GM10847 (cell line): ENCODE measurements around the gene HVCN1.

Source experiments
- POLR2A ChIP-seq: IDR thresholded peaks from 2 replicates; pipeline ENCODE4 v1.6.1; 2011; ENCODE audit not compliant: insufficient read length; ENCODE audit errors: extremely low read depth

The HVCN1 gene

DNA sequence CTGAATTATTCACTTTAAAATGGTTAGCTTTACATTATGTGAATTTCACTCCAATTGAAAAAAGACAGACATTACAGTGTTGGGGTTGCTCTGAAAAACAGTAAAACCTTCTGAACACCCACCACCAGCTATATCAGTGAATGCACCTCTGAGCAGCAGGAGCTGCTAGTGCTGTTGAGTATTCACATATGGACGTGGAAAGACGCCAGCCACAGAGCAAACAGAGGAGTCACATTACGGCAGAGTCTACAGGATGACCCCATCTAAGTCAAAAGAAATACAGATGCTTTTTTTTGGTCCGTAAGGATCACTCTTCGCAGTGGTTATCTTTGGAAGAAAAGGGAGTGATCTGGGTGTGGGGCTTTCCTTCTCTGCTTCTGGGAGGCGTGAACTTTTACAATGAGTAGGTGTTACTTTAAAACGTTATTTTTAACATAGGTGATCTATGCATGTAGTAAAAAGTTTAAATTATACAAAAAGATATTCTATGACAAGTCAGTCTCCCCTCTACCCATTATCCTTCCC lies 4.5 kb downstream of the HVCN1 start:
- no peak for TF ChIP-seq POLR2A

DNA sequence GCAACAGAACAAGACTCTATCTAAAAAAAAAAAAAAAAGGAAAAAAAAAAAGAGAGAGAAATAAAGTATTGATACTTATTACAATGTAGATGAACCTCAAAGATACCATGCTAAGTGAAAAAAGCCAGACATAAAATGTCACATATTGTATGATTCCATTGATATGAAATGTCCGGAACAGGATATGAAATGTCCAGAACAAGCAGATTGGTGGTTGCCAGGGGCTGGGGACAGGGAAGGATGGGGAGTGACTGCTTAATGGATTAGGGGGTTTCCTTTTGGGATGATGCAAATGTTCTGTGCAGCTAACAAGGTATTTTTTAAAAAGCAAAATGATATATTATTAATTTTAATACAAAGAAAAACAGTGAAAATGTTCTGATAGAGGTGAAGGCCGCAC lies 5.0 kb downstream of the HVCN1 start:
- TF ChIP-seq POLR2A = no peak

GRCh38 chr12:110680032-110680431 lies 8.9 kb downstream of the HVCN1 start:
- no peak for TF ChIP-seq POLR2A

GRCh38 chr12:110679201-110679600 lies 9.7 kb downstream of the HVCN1 start:
- TF ChIP-seq POLR2A = no peak

- no peak for TF ChIP-seq POLR2A
Observed at GRCh38 chr12:110677982-110678381, 10.9 kb downstream of the HVCN1 start.

DNA sequence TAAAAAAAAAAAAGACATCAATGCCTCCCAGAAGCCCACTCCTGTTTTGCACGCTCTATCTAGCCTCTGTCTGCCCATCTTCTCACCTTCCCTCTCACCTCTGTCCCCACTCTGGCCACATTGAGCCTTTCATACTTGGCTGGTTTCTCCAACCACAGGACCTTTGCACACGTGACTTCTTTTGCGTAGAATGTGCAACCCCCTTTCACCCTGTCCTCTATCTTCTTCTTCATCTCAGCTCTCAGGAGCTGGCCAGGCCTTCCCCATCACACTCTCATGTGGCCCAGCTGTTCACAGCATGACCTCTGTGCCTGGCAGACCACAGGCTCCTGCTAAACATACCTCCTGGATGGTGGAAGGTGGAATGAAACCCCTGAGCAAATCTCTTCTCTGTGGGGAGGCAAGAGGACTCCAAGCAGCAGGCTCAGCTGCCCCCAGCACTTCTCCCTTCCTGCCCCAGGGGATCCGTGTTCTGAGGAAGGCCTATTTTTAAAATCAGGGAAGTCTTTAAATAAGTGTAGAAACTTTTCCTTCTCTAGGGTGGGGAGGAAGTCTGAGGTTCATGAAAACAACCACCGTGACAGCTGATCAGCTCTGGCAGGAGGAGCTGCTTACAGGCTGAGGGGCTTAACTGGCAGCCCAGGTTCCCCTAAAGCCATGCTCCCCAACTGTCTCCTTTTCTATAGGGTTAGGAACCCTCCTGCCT lies 11.6 kb downstream of the HVCN1 start:
- TF ChIP-seq POLR2A = no peak

- TF ChIP-seq POLR2A = no peak
Observed at GRCh38 chr12:110676171-110676570, 12.7 kb downstream of the HVCN1 start.

GRCh38 chr12:110670161-110670701 lies 18.7 kb downstream of the HVCN1 start:
- no peak for TF ChIP-seq POLR2A

- no peak for TF ChIP-seq POLR2A
Observed at GRCh38 chr12:110669193-110669502, 19.8 kb downstream of the HVCN1 start.

DNA sequence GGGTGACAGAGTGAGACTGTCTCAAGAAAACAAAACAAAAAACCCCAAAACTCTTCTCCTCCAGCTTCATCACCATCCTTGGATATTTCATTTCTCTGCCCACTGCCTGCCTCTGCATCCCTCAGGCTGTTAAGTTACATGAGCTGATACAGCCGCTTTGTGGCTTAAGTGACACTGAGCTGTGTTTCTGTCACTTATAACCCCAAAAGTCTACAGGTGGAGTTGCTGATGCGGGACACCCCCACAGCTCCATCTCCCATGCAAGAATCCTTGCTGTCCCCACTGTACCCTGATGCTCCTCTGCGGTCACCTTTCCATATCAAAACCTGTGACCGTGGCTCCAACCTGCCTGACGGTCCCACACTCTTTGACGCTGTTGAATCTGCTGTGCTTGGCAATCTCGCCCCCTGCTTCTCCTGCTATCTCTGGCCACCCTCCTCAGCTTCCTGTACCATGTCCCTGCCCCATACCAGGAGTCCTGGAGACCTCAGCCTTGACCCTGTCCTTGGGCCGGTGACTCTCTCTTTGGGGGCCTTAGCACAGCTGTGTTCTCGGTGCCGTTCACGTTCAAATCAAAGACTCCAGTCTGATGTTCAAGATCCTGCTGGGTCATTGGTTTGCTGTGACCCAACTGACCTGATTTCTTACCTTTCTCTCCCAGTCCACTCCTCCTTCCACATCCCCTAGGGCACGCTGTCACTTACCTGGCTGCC lies 20.3 kb downstream of the HVCN1 start:
- TF ChIP-seq POLR2A = peak; percentile 22

GRCh38 chr12:110667671-110668070 lies 21.2 kb downstream of the HVCN1 start:
- TF ChIP-seq POLR2A = no peak

DNA sequence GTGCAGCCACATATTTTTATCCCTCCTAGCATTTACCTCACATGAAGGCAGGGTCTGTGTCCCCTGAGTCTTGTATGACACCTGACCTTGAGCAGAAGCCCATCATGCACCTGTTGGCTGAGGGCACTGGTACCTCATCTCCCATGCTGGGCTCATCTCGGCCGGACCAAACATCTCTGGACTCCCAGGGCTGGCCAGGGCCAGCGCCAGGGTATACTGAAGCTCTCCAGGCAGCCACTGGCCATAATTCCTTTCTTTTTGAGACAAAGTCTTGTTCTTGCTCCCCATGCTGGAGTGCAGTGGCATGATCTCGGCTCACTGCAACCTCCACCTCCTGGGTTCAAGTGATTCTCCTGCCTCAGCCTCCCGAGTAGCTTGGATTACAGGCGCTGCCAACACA lies 22.0 kb downstream of the HVCN1 start:
- TF ChIP-seq POLR2A = no peak

DNA sequence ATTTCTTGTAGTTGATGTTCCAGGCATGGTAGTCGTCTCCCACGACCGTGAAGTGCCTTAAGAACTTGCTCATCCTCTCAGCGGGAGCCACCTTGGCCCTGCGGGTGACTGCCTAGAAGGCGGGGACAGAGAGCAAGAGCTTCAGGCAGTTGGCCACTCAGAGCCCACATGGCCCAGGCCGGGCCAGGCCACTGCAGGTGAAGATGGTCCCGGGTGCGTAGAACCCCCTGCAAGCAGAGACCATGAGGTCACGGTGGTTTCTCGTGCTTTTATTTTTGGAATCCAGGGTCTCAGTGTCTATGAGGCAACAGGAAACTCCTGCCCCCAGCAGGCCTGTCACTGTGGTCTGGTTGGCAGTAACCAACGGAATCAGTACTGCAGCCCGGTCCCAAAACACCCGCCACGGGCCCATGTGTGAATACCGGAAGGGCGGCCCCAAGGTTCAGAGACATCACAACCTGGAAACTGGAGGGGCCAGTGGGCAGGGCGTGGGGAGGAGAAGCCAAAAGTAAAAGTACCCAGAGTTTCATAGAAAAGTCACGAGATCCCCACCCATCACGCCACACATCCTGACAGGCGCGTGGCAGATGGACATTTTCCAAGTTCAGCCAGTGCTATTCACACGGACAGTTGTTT lies 27.5 kb downstream of the HVCN1 start:
- no peak for TF ChIP-seq POLR2A

GRCh38 chr12:110658878-110659277 lies 30.0 kb downstream of the HVCN1 start:
- no peak for TF ChIP-seq POLR2A

- no peak for TF ChIP-seq POLR2A
Observed at GRCh38 chr12:110658242-110658641, 30.7 kb downstream of the HVCN1 start.

DNA sequence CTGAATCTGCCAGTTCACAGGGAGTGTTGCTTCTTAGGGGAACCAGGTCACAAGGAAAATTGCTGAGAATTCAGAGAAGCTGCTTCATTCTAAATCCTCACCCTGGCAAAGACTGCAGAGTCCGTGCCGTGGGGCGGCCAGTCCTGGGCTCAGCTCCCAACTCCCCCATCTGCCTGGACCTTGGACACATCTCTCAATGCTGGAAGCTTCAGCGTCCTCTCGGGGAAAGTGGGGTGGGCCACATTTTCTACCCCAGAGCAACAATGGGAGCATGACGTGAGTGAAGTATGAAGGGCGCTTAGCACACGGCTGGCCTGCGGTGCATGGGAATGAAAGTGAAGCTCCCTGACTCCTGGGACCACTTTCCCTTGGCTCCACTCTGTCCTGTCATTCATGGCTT lies 31.2 kb downstream of the HVCN1 start:
- no peak for TF ChIP-seq POLR2A
